ENCODE results near the gene ISG20L2.

Gene ISG20L2

DNA sequence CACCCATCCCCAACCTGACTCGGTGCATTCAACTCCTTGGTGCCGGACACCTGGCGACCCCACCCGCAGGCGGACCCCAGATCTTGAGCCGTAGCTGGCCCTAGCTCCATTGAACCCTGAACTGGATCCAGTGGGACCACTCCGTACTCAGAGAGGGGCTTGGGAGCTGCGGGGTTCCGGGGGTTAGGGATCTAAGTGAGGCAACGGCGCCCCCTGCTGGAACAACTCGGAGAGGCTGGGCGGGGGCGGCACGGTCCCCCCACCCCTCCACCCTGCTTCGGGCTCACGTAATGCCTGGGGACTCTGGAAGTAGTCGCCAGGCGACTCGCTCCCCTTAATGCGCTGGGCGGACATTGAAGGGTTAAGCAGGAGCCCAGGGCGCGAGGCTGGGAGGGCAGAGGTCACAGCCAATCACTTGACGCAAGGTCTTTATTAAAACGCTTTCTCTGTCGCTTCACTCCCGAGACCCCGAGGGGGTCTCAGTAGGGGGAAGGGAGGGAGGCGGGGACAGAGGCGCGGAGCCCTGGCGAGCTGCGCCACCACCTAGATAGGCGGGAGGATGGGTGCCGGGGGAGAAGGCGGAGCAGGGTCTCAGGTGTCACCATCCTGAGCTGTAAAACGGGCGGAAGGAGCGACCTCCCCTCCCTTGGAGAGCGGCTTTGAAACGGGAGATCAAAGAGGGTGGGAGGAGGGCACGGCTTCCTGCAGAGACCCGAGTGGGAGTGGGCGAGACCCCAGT, 22.5 kb downstream of the ISG20L2 start:
- peak; percentile 93 for DNase-seq

DNA sequence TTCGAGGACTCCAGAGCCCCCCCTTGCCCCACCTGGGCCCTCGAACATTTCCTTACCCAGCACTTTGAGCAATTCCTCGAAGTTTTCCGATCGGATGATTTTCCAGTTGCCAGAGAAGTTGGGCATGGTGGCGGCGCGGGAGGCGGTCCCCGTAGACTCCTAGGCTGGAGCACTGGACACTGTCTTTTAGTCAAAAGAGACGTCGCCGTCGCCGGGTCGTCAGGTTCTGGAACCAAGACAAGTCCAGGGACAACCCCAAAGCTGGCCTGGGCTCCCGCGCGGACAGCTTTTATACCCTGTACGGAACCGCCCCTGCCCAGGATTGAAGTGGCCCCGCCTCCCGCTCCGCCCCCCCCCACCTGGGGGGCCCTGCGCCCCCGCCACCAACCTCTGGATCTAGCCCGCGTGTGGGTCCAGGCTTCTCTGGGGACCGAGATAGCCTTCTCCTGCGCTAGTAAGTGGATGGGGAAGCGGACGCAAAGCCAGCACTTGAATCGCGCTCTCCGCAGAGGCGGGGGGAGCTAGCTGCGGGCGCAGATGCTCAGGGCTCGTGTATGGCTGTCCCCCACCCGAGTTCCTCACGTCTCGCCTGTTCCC, 23.1 kb downstream of the ISG20L2 start, which contains the start of gene CRABP2:
Gene CRABP2, minus strand, starts transcription at position 263 of the 597 bp plus-strand sequence. Its CDS starts 137 bp downstream, at position 126.
- DNase-seq: no peak

DNA sequence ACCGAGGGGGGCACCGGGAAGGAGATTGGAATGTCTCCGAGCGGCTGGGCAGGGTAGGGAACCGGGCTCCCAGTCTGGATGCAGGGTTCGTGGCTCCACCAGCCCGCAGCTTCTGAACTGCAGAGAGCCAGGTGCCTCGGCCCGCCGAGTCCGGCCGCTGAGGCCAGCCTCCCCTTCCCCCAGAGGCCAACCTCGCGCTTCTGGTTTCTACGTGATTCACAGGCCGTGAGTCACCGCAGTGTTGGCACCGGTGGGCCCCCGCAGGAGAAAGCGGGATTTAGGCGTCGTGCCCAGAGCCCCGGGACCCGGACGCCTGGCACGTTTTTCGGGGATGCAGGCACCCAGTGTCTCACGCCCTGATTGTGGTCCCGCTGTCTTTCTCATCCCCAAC, 23.6 kb downstream of the ISG20L2 start:
- DNase-seq: peak; percentile 65

DNA sequence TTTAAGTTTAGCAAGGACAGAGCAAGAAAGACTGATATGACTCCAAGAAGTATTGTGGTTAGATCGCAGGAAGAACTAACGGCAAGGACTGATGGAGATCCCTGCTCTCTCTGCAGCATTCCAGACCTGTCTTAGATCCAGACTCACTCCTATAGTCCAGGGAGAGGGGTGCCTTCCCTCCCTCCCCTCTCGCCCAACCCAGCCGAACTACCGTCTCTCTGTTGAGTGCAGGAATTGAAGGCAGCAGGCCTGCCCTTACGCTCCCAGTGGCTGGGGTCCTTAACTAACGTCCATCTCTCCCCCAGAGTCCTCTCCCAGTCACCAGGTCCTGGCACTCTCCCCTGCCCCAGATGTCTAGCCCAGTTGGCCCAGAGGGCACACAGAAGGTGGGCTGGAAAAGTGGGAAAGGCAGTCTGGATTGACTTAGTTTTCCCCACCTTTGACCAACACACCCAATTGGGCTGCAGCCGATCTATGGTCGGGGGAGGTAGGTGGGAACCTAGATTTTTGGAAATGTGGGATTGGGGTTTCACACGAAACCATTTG, 24.3 kb downstream of the ISG20L2 start:
- no peak for DNase-seq

DNA sequence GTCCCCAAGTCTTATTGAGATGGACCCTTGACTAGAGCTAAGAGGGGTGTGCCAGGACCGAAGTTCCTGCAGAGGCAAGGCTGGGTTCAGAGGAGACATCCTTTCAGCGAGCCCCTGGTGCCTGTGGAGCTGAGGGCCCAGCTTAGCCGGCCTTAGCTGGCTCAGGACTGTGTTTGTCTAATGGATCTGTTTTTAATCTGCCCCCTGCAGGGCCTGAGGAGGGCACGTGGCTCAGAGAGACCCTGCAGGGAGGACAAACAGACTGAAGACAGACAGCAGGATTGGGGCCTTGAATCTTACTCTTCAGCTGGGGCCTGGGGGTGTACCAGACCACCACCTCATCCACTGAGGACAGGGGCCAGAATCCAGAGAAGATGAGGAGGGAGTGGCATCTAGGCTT, 24.8 kb downstream of the ISG20L2 start:
- no peak for DNase-seq

DNA sequence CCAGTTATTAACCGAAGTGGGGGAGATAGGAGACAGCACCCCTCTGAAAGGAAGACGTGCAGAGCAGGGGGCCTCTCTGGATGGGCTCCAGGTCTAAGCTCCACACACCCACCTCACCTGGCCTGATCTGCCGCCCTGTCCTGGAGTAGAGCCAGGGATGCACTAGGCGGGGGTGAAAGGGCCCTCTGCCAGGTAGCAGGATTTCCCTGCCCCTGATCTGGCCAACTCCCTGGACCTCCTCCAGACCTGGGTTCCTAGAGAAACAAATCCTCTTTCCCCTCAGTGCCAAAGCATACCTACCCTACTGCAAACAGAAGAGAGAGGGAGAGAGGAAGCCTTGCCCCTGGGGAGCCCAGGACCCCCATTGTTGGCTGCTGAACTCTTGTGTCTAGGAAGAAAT, 25.2 kb downstream of the ISG20L2 start:
- no peak for DNase-seq

DNA sequence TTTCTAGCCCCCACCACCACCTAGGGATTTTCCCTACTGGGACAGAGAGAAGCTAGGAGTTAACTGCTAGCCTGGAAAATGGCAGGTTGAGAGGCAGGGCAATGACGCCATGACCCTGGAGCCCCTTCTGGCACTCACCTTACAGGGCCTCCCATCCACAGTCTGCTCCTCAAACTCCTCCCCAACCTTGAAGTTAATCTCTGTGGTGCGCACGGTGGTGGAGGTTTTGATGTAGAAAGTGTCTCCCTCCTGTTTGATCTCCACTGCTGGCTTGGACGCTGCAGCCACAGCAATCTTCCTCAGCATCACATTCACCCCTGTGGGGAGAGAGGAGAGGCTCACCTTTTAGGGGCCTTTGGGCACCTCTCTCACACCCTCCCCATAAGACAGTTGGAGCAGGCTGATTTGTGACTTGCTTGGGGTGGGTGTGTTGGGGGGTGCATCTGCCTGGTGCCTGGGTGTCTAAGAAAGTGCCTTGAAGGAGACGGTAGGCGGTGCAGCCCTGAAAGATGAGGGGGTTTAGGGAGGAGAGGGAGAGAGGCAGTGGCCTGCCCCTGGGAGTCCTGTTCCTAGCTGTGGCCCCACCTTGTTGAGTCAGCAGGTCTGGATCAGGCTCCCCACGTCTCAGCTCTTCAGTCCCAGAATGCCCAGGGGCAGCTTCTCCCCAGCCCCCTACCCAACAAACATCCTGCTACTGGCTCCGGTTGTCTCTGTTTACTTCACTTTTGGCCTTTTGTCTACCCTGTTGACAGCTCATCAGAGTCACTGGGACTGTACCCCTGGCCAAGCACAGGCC, 27.6 kb downstream of the ISG20L2 start:
- DNase-seq: no peak

DNA sequence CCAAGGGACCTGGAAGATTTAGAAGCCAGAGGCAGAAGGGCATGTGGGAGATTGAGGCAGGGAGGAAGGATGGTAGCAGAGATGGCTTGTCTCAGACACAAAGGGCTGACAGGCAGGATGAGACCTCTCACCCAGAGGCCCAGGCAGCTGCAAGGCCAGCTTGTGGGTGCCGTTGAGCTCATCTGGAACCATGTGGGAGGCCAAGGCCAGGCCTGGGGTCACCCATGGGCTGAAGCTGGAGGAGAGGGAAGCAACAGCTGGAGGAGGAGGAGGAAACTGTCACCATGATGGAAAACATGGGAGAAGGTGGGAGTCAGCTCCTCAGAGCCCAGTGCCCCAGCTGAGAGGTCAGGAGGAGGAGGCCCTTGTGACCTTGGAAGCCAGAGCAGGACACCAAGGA, 29.6 kb downstream of the ISG20L2 start:
- DNase-seq: no peak

DNA sequence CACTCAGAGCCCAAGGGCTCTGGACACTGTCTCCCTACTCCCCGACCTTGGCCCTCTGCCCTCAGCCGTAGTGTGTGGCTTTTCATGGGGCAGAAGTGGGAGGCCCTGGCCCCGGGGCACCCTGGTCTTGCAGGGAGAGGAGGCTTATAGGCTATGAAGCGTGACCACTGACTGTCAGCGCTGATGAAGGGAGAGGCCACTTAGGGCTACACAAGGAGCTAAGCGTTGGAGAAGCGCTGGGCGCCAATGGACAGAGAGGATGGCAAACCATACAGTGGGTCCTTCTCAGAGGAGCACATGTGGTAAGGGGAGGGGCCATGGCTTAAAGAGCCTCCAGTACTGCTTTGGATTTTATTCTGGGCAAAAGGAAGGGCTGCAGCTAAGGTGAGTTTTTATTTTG, 31.1 kb downstream of the ISG20L2 start:
- DNase-seq: no peak

DNA sequence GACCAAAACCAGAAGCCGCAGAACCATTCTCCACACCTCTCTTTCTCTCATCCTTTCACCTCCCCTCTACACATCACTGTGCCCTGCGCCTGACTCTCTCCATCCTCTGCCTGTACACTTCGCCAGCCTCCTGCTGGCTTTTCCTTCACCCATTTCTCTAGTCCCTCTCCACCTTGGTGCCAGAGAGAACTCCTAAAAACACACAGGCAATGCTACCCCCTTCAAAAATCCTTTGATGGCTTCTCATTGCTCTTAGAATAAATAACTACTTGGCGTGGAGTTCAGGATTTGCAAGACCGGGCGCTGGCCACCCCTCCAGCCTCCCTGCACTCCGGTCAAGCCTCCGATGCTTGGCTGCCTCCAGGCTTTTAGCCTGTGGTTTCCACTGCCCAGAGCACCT, 31.8 kb downstream of the ISG20L2 start:
- no peak for DNase-seq

DNA sequence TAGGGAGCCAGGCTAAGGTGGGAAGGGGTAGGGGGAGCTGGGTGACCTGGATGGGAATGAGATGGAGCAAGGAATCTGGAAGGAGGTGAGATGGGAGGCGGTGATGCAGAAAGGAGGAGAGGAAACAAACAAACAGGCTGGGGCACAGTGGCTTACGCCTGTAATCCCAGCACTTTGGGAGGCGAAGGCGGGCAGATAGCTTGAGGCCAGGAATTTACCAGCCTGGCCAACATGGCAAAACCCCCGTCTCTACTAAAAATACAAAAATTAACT, 33.9 kb downstream of the ISG20L2 start:
- no peak for DNase-seq

DNA sequence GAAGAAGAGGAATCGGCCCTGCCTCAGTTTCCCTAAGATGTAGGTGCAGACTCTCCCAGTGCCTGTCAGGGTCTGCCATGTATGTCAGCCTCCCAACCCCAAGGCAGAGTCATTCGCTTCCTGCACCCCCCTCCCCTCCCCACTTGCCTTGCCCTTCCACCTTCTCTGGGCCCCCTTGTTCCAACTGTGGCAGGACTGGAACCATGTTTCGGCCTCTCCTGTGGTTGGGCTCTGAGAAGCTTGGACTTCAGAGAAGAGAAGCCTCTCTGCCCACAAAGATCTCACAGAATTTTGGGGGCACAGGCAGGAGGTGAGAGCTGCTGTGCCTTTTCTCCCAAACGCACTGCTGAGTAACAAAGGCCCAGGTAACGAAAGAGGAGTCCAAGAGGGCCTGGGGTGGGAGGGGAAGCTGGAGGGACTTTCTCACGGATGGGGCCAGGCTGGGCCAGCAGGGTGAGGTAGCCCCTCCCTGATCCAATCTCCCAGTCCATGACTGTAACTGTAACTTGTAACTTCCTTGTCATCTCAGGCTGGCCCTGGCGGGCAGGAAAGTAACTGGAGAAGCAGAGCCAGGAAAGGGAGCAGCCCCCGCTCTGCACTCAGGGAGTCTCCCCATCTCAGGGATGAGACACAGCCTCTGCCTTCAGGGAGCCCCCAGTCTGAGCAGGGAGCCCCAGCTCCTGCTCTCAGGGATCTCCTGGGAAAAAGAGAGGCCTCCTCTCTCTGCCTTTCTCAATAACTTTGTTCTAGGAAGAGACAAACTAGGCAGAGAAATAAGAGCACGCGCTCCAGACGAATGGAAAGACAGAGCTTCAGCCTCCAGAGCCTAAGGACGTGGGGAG, 34.5 kb downstream of the ISG20L2 start:
- DNase-seq: no peak

DNA sequence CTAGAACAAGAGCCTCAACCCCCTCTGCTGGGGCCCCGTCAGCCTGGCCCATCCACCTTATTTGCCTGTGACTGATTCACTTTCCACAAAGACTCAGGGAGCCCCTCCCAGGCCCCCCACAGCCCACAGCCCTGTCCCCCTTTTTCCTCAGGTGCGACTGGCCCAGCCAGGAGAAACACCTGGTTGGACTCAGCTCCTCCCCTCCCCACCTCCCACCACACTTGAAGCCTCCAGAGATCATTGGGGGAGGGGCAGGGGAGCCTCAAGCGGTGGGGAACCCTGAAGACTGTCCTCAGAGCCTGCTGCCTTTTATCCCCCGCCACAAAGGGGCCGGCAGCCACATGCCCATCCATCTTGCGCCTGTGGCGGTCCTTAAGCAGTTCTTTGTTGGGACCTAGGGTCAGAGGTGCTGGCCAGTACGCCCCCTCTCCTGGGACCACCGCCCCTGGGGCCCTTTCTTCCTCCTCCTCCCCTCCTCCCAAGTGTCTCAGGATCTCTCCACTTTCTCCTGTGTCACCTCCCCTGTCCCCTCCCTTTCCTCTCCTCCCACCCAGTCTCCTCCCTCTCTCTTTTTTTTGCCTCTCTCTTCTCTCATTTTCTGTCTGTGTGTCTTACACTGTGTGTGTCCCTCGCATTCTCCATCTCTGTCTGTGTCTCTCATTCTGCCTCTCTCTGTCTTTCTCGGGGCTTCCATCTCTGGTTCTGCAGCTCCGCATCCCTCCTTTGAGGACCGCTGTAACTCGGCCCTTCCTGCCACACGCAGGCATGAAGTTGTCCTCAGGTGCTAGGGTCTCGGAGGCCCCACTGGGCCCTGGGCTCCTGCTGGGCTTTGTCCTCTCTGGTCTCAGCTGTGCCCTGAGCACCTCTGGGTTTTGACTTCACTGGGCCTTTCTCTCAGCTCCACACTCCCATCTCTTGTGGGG, 35.4 kb downstream of the ISG20L2 start:
- no peak for DNase-seq

DNA sequence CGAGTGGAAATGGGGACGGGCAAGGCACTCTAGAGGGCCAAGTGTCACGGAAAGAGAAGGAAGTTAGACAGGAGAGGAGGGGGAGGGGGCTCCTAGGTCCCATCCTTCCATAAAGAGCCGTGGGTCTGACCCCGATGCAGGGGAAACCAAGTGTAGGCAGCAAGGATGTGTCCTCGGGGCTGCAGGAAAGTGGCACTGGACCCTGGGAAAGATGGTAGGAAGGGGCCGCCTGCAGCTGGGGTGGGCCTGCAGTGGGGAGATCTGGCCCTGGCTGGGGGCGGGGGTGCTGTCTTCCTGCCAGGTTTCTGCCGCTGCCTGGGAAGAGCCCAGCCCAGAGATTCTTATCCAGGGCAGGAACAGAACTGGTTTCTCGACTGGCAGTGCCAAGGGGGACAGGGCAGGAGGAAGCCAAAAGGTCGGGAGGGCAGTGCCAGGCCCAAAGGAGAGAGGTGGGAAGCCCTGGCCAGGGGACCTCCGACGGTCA, 36.1 kb downstream of the ISG20L2 start:
- DNase-seq: no peak

DNA sequence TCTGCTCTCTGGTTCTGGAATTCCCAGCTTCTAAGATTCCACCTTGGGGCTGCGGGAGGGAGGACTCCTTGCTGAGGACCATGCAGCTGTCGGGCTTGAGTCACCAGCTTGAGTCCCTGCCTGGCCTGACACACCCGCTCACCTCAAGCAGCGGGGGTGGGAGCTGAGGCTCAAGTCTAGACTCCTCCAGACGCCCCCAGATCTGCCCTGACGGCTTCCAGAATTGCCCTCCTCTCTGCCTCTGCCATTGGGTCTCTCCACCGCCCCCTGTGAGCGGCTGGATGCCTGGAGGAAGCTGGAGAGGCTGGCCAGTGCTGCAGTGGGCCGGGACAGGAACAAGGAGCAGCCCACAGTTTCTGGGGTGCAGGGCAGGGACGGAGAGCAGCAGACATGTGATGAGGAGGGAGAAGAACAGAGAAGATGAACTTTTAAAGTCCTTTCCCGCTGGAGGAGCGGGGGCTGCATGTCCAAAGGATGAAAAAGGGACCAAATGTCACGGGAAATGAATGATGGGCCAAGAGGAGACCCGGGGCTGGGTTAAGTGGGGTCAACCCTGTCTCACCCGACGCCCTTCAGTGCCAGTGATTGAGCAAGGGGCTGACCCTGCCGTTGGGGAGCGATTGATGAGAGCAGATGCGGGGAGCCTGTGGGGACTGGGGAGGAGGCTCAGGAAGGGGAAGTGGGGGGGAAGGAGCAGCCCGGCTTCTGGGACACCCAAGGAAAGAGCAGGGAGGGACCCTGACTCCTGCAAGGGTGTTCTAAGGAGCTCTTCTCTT, 36.7 kb downstream of the ISG20L2 start:
- no peak for DNase-seq

DNA sequence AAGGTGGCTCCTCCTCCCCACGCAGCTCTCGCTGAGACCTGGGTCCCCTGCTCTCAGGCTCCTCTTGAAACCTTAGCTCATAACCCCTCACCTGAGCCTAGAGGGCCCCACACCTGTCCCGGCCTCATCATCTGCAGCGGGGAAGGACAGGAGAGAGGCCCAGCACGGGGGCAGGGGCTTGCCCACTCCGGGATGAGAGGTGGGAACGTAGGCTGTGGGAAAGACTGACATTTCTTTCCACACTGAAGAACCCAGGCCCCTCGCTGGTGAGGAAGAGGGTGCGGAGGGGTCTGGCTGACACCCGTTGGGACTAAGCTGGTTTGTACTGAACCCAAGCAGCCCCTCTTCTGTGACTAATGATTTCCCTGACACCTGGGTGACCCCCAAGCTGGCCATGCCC, 37.4 kb downstream of the ISG20L2 start:
- DNase-seq: no peak

DNA sequence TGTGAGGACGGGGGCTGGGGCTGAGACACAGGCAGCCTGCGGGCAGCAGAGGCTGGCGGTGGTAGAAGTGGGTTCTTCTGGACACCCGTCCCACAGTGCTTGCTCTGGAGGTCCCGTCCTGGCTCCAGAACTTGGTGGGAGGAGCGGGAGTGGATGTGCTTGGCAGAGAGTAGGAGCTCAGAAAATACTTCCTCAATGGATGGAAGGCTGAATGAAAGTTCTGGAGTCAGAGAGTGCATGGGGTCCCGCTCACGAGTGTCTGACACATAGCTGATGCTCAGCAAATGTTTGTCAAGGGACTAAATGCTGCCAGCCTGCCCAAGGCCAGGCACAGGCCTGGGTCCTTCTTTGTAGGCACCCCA, 37.9 kb downstream of the ISG20L2 start:
- no peak for DNase-seq

DNA sequence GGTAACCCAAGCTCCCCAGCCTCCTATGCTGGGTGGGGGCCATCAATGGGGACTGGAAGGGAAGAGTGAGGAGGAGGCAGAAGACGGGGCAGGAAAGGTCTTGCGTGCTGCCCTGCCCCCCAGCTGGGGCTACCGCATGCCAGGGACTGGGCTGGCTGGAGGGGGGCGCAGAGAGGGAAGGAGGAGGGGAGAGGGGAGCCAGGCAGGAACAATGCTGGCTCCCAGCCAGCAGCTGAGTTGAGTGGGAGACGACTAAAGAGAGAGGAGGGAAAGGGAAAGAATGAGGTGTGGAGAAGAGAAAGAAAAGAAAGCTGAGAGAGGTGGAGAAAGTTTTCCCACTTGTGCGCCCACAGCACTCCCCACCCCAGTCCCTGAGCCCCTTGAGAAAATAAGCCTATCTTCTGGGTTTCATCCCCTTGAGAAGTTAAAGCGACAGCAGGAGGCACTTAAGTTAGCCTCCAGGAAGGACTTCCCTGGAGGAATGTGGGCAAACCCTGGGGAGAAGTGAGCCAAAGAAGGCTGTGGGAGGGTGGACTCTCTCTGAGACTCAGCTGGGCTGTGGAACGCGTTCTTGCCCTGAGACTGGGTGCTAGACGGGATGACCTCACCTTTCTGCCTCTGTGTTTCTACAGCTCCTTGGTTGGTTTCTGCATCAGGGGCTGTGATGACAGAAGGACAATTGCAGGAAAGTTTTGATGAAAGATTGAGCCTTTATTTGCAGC, 38.5 kb downstream of the ISG20L2 start:
- no peak for DNase-seq

DNA sequence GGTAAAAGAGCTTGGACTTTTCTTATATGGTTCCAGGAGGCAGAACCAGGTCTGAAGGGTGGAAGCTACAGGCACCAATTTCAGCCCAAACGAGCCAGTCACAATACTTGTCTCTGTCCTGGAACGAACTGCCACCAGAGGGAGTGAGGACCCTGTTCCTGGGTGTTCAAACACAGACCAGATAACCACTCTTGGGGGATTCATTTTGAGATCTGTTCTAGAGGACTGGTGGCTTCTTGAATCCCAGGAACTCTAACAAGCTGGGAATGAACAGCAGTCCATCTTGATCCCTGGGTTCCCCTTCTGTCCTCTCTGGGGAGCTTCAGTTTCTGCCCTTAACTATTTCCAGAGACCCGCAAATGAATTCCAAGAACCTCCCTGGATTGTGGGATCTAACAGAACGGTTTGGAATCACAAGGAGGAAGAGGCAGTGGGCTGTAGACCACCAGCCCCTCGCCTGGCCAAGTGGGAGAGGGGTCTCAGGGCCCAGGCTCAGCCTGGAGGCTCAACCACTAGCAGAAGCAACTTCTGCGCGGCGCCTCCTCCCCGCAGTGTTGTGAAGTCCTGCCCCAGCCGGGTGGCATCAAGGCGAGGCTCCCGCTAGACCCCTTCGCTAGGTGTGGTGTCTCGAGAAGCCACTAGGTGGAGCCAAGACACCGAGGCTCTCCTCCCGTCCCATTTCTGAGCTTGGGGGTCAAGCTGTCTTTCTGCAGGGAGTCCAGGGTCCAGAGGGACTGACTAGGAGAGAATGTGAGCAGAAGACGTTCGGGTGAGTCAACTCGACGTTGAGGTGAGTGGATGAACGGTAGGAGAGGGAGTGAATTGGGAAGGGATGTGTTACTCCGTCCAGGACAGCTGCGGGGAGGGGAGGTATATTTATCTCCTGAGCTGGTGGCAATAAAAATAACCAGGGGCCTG, 39.3 kb downstream of the ISG20L2 start:
- peak; percentile 95 for DNase-seq
